Measurements from ENCODE around the gene DUSP15. TPM values are rescaled to one million over a fixed set of nuclear protein-coding genes. Genes with fewer than 3 reads are reported as not detected.

The DUSP15 gene
- total RNA-seq, 4 donors from 2014 or later = 1.6 to 45.6 (median 8.8) TPM; not detected in 1

DNA sequence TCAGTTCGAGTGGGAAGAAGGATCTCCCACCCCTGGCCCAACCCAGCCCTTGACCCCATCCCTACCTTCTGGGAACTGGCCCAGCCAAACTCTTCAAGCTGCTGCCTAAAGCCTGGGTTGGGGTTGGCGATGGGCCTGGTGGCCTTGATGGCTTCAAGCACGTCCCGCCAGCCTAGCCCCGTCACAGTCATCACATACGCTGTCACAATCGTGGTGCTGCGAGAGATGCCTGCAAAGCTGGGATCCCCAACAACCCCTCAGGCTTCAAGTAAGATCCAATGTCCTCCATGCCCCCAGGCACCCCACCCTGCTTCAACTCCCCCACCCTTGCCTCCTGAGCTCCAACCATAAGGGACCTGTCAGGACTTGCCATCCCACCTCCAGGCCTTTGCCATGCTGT is 7.8 kb downstream of the DUSP15 start:
- no peak overlapping the region for H3K4me3 ChIP-seq
- H3K27me3 ChIP-seq = no peaks in the 10 kb centered on the region
- H3K4me1 ChIP-seq = peaks cover 0 to 14% of the 10 kb centered on the region in 2 donors
- H3K27ac ChIP-seq = no peak overlapping the region
- H3K36me3 ChIP-seq = no peaks in the 10 kb centered on the region
- no peak for DNase-seq
- TF ChIP-seq, protein P1, sequence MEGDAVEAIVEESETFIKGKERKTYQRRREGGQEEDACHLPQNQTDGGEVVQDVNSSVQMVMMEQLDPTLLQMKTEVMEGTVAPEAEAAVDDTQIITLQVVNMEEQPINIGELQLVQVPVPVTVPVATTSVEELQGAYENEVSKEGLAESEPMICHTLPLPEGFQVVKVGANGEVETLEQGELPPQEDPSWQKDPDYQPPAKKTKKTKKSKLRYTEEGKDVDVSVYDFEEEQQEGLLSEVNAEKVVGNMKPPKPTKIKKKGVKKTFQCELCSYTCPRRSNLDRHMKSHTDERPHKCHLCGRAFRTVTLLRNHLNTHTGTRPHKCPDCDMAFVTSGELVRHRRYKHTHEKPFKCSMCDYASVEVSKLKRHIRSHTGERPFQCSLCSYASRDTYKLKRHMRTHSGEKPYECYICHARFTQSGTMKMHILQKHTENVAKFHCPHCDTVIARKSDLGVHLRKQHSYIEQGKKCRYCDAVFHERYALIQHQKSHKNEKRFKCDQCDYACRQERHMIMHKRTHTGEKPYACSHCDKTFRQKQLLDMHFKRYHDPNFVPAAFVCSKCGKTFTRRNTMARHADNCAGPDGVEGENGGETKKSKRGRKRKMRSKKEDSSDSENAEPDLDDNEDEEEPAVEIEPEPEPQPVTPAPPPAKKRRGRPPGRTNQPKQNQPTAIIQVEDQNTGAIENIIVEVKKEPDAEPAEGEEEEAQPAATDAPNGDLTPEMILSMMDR (IDR thresholded peaks at IDR 0.05) = no peak
- TF ChIP-seq POLR2A (IDR thresholded peaks at IDR 0.05) = no peak
- intact Hi-C loops (cut with DNase I; ENCODE audit: low total_unique reads) = no loop called here
- no peaks in the 10 kb centered on the region for H3K9me3 ChIP-seq

DNA sequence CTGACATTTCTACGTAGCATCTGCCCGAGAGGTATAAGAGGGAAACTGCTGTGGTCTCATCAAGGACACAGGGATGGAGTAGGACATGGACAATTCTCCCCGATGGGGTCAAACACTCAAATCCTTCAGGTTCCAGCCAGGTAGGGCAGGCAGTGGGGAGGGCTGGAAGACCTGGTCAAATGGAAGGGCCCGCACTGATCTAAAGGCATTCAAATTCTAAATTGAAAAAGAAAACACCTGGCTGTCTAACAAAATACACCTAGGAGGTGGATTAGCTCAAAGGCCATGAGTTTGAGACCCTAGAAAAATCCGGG is 8.2 kb downstream of the DUSP15 start:
- H3K36me3 ChIP-seq = no peaks in the 10 kb centered on the region
- no peak for DNase-seq
- no peak overlapping the region for H3K4me3 ChIP-seq
- intact Hi-C loops (cut with DNase I; ENCODE audit: low total_unique reads) = no loop called here
- H3K4me1 ChIP-seq = peaks cover 0 to 14% of the 10 kb centered on the region in 2 donors
- no peaks in the 10 kb centered on the region for H3K9me3 ChIP-seq
- H3K27ac ChIP-seq = no peak overlapping the region
- H3K27me3 ChIP-seq = no peaks in the 10 kb centered on the region
- no peak for TF ChIP-seq POLR2A (IDR thresholded peaks at IDR 0.05)
- TF ChIP-seq, protein P1 (IDR thresholded peaks at IDR 0.05) = no peak

DNA sequence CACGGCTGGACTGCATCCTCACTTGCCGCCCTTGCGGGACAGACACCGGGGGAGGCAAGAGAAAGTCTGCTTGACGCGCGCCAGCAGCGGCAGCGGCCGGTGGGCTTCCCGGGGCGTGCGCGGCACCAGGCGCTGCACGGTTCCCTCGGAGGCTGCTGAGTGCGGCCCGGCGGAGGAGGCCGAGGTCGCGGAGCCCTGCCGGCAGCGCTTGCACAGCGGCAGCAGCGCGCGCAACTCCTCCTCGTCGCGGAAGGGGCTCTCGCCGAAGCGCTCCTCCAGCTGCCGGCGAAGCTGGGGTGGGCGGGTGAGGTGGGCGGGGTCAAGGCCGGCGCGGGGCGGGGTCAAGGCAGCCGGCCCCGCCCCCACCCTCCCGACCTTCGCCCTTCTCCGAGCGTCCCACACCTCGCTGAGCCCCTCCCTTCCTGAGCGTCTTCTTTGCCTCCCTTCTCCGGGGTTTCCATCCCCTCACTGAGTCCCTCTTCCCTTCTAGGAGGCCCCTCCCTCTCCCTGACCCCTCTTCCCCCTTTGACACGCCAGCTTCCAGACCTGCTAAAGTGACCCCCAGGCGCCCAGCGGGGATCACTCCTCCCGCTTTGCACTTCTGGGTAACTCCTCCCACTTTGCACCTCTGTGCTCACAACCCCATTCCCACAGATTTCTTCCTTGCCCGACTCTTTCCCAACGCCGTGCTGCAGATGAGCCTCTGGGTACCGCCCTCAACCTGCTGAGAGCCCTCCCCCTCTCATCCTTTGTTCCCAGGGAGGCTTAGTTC is 8.8 kb downstream of the DUSP15 start:
- intact Hi-C loops (cut with DNase I; ENCODE audit: low total_unique reads) = no loop called here

DNA sequence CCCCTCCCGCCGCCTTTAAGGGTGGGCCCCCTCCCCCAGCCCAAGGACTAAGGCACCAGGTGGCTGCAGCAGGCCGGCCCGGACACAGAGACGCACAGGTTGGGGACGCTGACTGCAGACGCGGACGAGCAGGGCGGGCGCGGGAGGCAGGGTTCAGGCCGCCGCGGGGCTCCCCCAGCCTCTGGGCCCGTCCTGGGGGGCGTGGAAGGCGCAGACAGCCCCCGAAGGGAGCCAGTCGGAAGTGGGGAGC is 9.3 kb downstream of the DUSP15 start:
- TF ChIP-seq, protein P1 (IDR thresholded peaks at IDR 0.05) = no peak
- TF ChIP-seq POLR2A (IDR thresholded peaks at IDR 0.05) = no peak
- no peaks in the 10 kb centered on the region for H3K36me3 ChIP-seq
- no peak for DNase-seq
- peaks cover 0 to 14% of the 10 kb centered on the region in 2 donors for H3K4me1 ChIP-seq
- intact Hi-C loops (cut with DNase I; ENCODE audit: low total_unique reads) = no loop called here
- H3K4me3 ChIP-seq = peak overlapping the region; percentile 26 to 45
- no peaks in the 10 kb centered on the region for H3K9me3 ChIP-seq
- no peak overlapping the region for H3K27ac ChIP-seq
- no peaks in the 10 kb centered on the region for H3K27me3 ChIP-seq

More for the DNA sequence above, 8.8 kb downstream of the DUSP15 start:
- peak in 1 of 2 donors; percentile 49 for DNase-seq
- H3K27me3 ChIP-seq = no peaks in the 10 kb centered on the region
- no peaks in the 10 kb centered on the region for H3K36me3 ChIP-seq
- no peak overlapping the region for H3K27ac ChIP-seq
- peaks cover 0 to 14% of the 10 kb centered on the region in 2 donors for H3K4me1 ChIP-seq
- TF ChIP-seq, protein P1 (IDR thresholded peaks at IDR 0.05) = no peak
- peak in 1 of 2 donors; percentile 22 for TF ChIP-seq POLR2A (IDR thresholded peaks at IDR 0.05)
- no peaks in the 10 kb centered on the region for H3K9me3 ChIP-seq
- peak overlapping the region; percentile 26 to 45 for H3K4me3 ChIP-seq

- intact Hi-C loops (cut with DNase I; ENCODE audit: low total_unique reads) = no loop called here
- peak in 1 of 2 donors; percentile 13 for DNase-seq
- Histone ChIP-seq H3K27me3 (no peaks in the 10 kb centered on the region), H3K4me3 (peak overlapping the region; percentile 26 to 45), H3K27ac (no peak overlapping the region), H3K36me3 (no peaks in the 10 kb centered on the region), H3K4me1 (peaks cover 0 to 14% of the 10 kb centered on the region in 2 donors), H3K9me3 (no peaks in the 10 kb centered on the region)
- no peak for TF ChIP-seq POLR2A (IDR thresholded peaks at IDR 0.05)
- TF ChIP-seq, protein P1 (IDR thresholded peaks at IDR 0.05) = no peak
Observed at GRCh38 chr20:31860390-31861134, 9.8 kb downstream of the DUSP15 start.
